B cell (primary cell): Measurements from ENCODE around the gene CHD5.

Experiments used
- CTCF ChIP-seq: fragments of 200-600 bp; IDR thresholded peaks from one replicate; pipeline ENCODE4 v1.8.0; 2022; ENCODE audit warnings: antibody characterized with exemption, mild to moderate bottlenecking
- EZH2 ChIP-seq: IDR thresholded peaks from 2 replicates; pipeline ENCODE4 v1.6.1; 2012; ENCODE audit warnings: borderline replicate concordance, low read depth, mild to moderate bottlenecking, moderate library complexity, low read length; ENCODE audit not compliant: insufficient read depth, poor library complexity, severe bottlenecking

- TF ChIP-seq CTCF (no peak), EZH2 (no peak)
Measured at GRCh38 chr1:6137758-6138157, 42.4 kb downstream of the CHD5 start.
